H7 (cell line): ENCODE measurements around the gene RBFOX1. TPM values are rescaled to one million over a fixed set of nuclear protein-coding genes. Genes with fewer than 3 reads are reported as not detected.

Experiments
- DNase-seq: peaks from one replicate; pipeline ENCODE4 v3.0.0; 2012
- H3K27me3 ChIP-seq: 2 replicates; pipeline ENCODE4 v1.6.0; 2011; ENCODE audit warnings: mild to moderate bottlenecking, low read length; ENCODE audit not compliant: control insufficient read depth, insufficient read depth
- H3K36me3 ChIP-seq: replicated peaks from 2 replicates; pipeline ENCODE4 v1.5.1; 2011; ENCODE audit warnings: low read length; ENCODE audit not compliant: control insufficient read depth, insufficient read depth
- H3K4me3 ChIP-seq: 2 replicates; pipeline ENCODE4 v1.5.1; 2011; ENCODE audit warnings: low read depth, mild to moderate bottlenecking, control low read depth, low read length, moderate library complexity; ENCODE audit not compliant: insufficient read depth
- total RNA-seq: library from RNA; depleted of rRNA; stranded (reverse); fragments of >200 nt; shearing (Covaris generic); gene quantifications from 2 replicates; pipeline ENCODE4 v1.2.3, GENCODE V29; 2014

RBFOX1 gene
- total RNA-seq, 1 experiment from 2014 or later = 0.14 TPM

- DNase-seq = no peak
- Histone ChIP-seq H3K27me3 (no peaks in the 10 kb centered on the region), H3K4me3 (no peak overlapping the region), H3K36me3 (no peaks in the 10 kb centered on the region)
Observed at GRCh38 chr16:7343243-7343642, 10.6 kb downstream of the RBFOX1 start.

GRCh38 chr16:7344830-7345780, 12.5 kb downstream of the RBFOX1 start:
- no peak for DNase-seq
- no peak overlapping the region for H3K4me3 ChIP-seq
- H3K36me3 ChIP-seq = no peaks in the 10 kb centered on the region
- no peaks in the 10 kb centered on the region for H3K27me3 ChIP-seq

GRCh38 chr16:7350806-7351205, 18.2 kb downstream of the RBFOX1 start:
- Histone ChIP-seq H3K27me3 (no peaks in the 10 kb centered on the region), H3K4me3 (no peak overlapping the region), H3K36me3 (no peaks in the 10 kb centered on the region)
- DNase-seq = no peak

GRCh38 chr16:7351610-7352510, 19.2 kb downstream of the RBFOX1 start:
- H3K4me3 ChIP-seq = no peak overlapping the region
- no peaks in the 10 kb centered on the region for H3K36me3 ChIP-seq
- no peak for DNase-seq
- no peaks in the 10 kb centered on the region for H3K27me3 ChIP-seq

- Histone ChIP-seq H3K27me3 (no peaks in the 10 kb centered on the region), H3K36me3 (no peaks in the 10 kb centered on the region), H3K4me3 (no peak overlapping the region)
- no peak for DNase-seq
Observed at GRCh38 chr16:7355758-7356157, 23.1 kb downstream of the RBFOX1 start.

- no peak overlapping the region for H3K4me3 ChIP-seq
- no peak for DNase-seq
- no peaks in the 10 kb centered on the region for H3K36me3 ChIP-seq
- H3K27me3 ChIP-seq = no peaks in the 10 kb centered on the region
Observed at GRCh38 chr16:7361416-7362129, 28.9 kb downstream of the RBFOX1 start.

GRCh38 chr16:7362231-7362630, 29.6 kb downstream of the RBFOX1 start:
- DNase-seq = no peak
- Histone ChIP-seq H3K36me3 (no peaks in the 10 kb centered on the region), H3K4me3 (no peak overlapping the region), H3K27me3 (no peaks in the 10 kb centered on the region)

GRCh38 chr16:7363422-7364417, 31.1 kb downstream of the RBFOX1 start:
- DNase-seq = no peak
- no peaks in the 10 kb centered on the region for H3K27me3 ChIP-seq
- H3K36me3 ChIP-seq = no peaks in the 10 kb centered on the region
- H3K4me3 ChIP-seq = no peak overlapping the region

GRCh38 chr16:7366041-7366440, 33.4 kb downstream of the RBFOX1 start:
- DNase-seq = no peak
- H3K36me3 ChIP-seq = no peaks in the 10 kb centered on the region
- no peak overlapping the region for H3K4me3 ChIP-seq
- H3K27me3 ChIP-seq = no peaks in the 10 kb centered on the region

GRCh38 chr16:7366993-7367880, 34.6 kb downstream of the RBFOX1 start:
- no peak for DNase-seq
- Histone ChIP-seq H3K36me3 (no peaks in the 10 kb centered on the region), H3K4me3 (no peak overlapping the region), H3K27me3 (no peaks in the 10 kb centered on the region)

- no peaks in the 10 kb centered on the region for H3K36me3 ChIP-seq
- DNase-seq = no peak
- H3K27me3 ChIP-seq = no peaks in the 10 kb centered on the region
- no peak overlapping the region for H3K4me3 ChIP-seq
Observed at GRCh38 chr16:7369204-7369603, 36.6 kb downstream of the RBFOX1 start.

- H3K4me3 ChIP-seq = no peak overlapping the region
- H3K36me3 ChIP-seq = no peaks in the 10 kb centered on the region
- no peak for DNase-seq
- no peaks in the 10 kb centered on the region for H3K27me3 ChIP-seq
Observed at GRCh38 chr16:7372095-7372494, 39.5 kb downstream of the RBFOX1 start.

- no peaks in the 10 kb centered on the region for H3K27me3 ChIP-seq
- H3K4me3 ChIP-seq = no peak overlapping the region
- no peaks in the 10 kb centered on the region for H3K36me3 ChIP-seq
- no peak for DNase-seq
Observed at GRCh38 chr16:7373776-7374175, 41.1 kb downstream of the RBFOX1 start.
